ENCODE results near the gene SLC44A3. TPM values are rescaled to one million over a fixed set of nuclear protein-coding genes. Genes with fewer than 3 reads are reported as not detected.

SLC44A3 gene
- total and polyA plus RNA-seq, 9 donors = 1.1 to 31.3 (median 3.3) TPM

GRCh38 chr1:94925004-94925403, 104.8 kb downstream of the SLC44A3 start:
- no peaks in the 10 kb centered on the region for H3K27me3 ChIP-seq
- H3K36me3 ChIP-seq = no peaks in the 10 kb centered on the region
- intact Hi-C loops (cut with DNase I) = loop anchor here (5.0 to 10.0 kb wide), 5 partner anchors 73 to 120 kb away; no protein-coding TSS in a partner anchor
- DNase-seq = no peak
- peak overlapping the region; percentile 57 for H3K4me3 ChIP-seq
- H3K9me3 ChIP-seq = no peaks in the 10 kb centered on the region
- WGBS, 3 donors = 0% methylated on average over 2 of the region's 2 CpGs
- peaks cover 25% of the 10 kb centered on the region for H3K4me1 ChIP-seq (ENCODE audit: insufficient read depth)
- peak overlapping the region; percentile 99 for H3K27ac ChIP-seq
- TF ChIP-seq POLR2A (IDR thresholded peaks at IDR 0.05) (no peak), EP300 (IDR thresholded peaks at IDR 0.05) (no peak)
- TF ChIP-seq, protein P1, sequence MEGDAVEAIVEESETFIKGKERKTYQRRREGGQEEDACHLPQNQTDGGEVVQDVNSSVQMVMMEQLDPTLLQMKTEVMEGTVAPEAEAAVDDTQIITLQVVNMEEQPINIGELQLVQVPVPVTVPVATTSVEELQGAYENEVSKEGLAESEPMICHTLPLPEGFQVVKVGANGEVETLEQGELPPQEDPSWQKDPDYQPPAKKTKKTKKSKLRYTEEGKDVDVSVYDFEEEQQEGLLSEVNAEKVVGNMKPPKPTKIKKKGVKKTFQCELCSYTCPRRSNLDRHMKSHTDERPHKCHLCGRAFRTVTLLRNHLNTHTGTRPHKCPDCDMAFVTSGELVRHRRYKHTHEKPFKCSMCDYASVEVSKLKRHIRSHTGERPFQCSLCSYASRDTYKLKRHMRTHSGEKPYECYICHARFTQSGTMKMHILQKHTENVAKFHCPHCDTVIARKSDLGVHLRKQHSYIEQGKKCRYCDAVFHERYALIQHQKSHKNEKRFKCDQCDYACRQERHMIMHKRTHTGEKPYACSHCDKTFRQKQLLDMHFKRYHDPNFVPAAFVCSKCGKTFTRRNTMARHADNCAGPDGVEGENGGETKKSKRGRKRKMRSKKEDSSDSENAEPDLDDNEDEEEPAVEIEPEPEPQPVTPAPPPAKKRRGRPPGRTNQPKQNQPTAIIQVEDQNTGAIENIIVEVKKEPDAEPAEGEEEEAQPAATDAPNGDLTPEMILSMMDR (IDR thresholded peaks at IDR 0.05) = no peak

- peaks cover 22% of the 10 kb centered on the region for H3K4me1 ChIP-seq (ENCODE audit: insufficient read depth)
- 0 to 1% (median 1%) methylated on average over 23 of the region's 23 CpGs for WGBS, 3 donors
- H3K36me3 ChIP-seq = no peaks in the 10 kb centered on the region
- DNase-seq = peak; percentile 80 to 85 (median 84)
- H3K9me3 ChIP-seq = no peaks in the 10 kb centered on the region
- no peak for TF ChIP-seq EP300 (IDR thresholded peaks at IDR 0.05)
- TF ChIP-seq, protein P1 (IDR thresholded peaks at IDR 0.05) = no peak
- TF ChIP-seq POLR2A (IDR thresholded peaks at IDR 0.05) = peak; percentile 50
- H3K27ac ChIP-seq = peak overlapping the region; percentile 99
- intact Hi-C loops (cut with DNase I) = loop anchor here (2.0 to 10.0 kb wide), 8 partner anchors 61 to 119 kb away; no protein-coding TSS in a partner anchor
- H3K4me3 ChIP-seq = peak overlapping the region; percentile 57
- H3K27me3 ChIP-seq = no peaks in the 10 kb centered on the region
Observed at GRCh38 chr1:94925561-94926125, 105.5 kb downstream of the SLC44A3 start.

DNA sequence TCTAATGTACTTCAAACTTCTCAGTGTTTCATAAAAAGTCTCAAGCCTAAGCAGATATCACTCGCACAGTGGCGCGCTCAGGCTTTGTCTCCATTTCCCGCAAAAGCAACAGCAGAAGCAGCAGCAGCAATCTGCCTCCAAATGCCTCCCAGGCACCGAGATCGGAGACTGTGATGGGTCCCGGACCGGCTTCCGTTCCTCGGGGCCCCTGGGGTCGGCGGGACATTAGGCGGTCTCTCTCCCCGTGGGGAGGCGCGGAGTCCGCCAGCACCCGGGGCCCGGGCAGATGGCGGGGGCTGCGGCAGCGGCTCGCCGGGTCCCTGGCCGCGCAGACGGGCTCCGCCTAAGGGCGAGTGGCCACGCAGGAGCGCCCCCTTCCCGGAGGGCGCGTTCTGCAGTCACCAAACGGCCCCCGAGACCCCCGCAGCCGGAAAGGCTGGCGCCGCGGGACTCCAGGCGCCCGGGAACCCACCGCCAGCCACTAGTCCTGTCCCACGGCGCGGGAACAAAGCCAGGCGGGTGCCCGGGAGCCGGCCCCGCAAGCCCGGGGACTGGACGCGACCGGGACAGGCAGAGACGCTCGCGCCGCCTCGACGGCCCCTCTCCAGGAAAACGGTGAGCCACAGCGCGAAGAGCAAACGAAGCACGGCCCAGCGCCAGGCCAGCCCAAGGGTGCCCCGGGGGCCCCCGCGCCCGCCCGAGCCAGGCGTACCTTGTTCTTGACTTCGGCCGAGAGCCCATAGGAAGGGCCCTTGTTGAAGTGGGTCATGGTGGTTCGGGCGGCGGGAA, 106.2 kb downstream of the SLC44A3 start:
- Histone ChIP-seq H3K4me3 (peak overlapping the region; percentile 57), H3K36me3 (no peaks in the 10 kb centered on the region), H3K27me3 (no peaks in the 10 kb centered on the region), H3K9me3 (no peaks in the 10 kb centered on the region), H3K4me1 (ENCODE audit: insufficient read depth) (peaks cover 19% of the 10 kb centered on the region), H3K27ac (peak overlapping the region; percentile 99)
- DNase-seq = peak; percentile 73 to 86 (median 80)
- intact Hi-C loops (cut with DNase I) = loop anchor here (2.0 to 10.0 kb wide), 8 partner anchors 62 to 118 kb away; no protein-coding TSS in a partner anchor
- 0 to 1% (median 1%) methylated on average over 55 to 78 of the region's 78 CpGs for WGBS, 3 donors
- TF ChIP-seq, protein P1 (IDR thresholded peaks at IDR 0.05) = peak; percentile 17 to 72 (median 66)
- peak; percentile 17 for TF ChIP-seq POLR2A (IDR thresholded peaks at IDR 0.05)
- TF ChIP-seq EP300 (IDR thresholded peaks at IDR 0.05) = peak; percentile 16

GRCh38 chr1:94926915-94927404, 106.8 kb downstream of the SLC44A3 start, which contains the start of gene CNN3:
CNN3 (minus strand) TSS chr1:94927110; CDS start chr1:94926894, 216 bp downstream.
- Histone ChIP-seq H3K4me1 (ENCODE audit: insufficient read depth) (peaks cover 19% of the 10 kb centered on the region), H3K4me3 (peak within 1 kb of the TSS; percentile 57), H3K27me3 (no peaks in the 10 kb centered on the region), H3K36me3 (no peaks in the 10 kb centered on the region), H3K27ac (peak within 1 kb of the TSS; percentile 99), H3K9me3 (no peaks in the 10 kb centered on the region)
- peak; percentile 96 to 97 (median 96) for DNase-seq
- TF ChIP-seq EP300 (IDR thresholded peaks at IDR 0.05) = no peak
- peak; percentile 98 for TF ChIP-seq POLR2A (IDR thresholded peaks at IDR 0.05)
- TF ChIP-seq, protein P1 (IDR thresholded peaks at IDR 0.05) = peak in 1 of 3 donors; percentile 5
- intact Hi-C loops (cut with DNase I) = loop anchor here (2.0 to 10.0 kb wide), 8 partner anchors 62 to 118 kb away; no protein-coding TSS in a partner anchor
- WGBS, 3 donors = 0% methylated on average over 7 to 56 of the region's 57 CpGs

Data from ovary (tissue), 9 donors.